ENCODE data around the gene GSK3B. TPM values are rescaled to one million over a fixed set of nuclear protein-coding genes. Genes with fewer than 3 reads are reported as not detected.

Gene GSK3B
- total and polyA plus RNA-seq, 2 experiments from 2014 or later, result 29.0 to 45.3 TPM

GRCh38 chr3:120021523-120021922 lies 72.7 kb downstream of the GSK3B start:
- no peak overlapping the region for H2AFZ ChIP-seq
- H3K36me3 ChIP-seq (ENCODE audit: insufficient read depth), result no peaks in the 10 kb centered on the region
- Mint-ChIP-seq H3K9me3 (no peaks in the 10 kb centered on the region), H3K27me3 (ENCODE audit: insufficient read depth, low read depth, poor library complexity) (no peaks in the 10 kb centered on the region), H3K27ac (no peak overlapping the region), H3K4me3 (no peak overlapping the region), H3K4me1 (peaks cover 22% of the 10 kb centered on the region), H3K36me3 (ENCODE audit: low read depth) (no peaks in the 10 kb centered on the region; the same call in 2 of the 3 replicates)
- ATAC-seq (no peak), DNase-seq (ENCODE audit: low spot score) (no peak)
- H3K4me3 ChIP-seq, result no peak overlapping the region
- peaks cover 100% of the 10 kb centered on the region for H3K79me2 ChIP-seq (replicated peaks; ENCODE audit: insufficient read depth)
- no peaks in the 10 kb centered on the region for H3K9me2 ChIP-seq (ENCODE audit: insufficient read depth)
- TF ChIP-seq EZH2 (IDR thresholded peaks at IDR 0.05; ENCODE audit: low read depth, unreplicated experiment) (no peak), ZNF462 (CRISPR knock-in tag; IDR thresholded peaks at IDR 0.05) (no peak), CTCF (conservative IDR thresholded peaks at IDR 0.05; ENCODE audit: low read depth in 2 of 2) (no peak), ETS1 (IDR thresholded peaks at IDR 0.05) (no peak), CREB1 (CRISPR knock-in tag; IDR thresholded peaks at IDR 0.05; ENCODE audit: low read depth) (no peak), JUNB (IDR thresholded peaks at IDR 0.05; ENCODE audit: unreplicated experiment) (no peak), ZNF331 (CRISPR knock-in tag; IDR thresholded peaks at IDR 0.05; ENCODE audit: low read depth) (no peak), REST (IDR thresholded peaks at IDR 0.05; ENCODE audit: unreplicated experiment) (no peak), NANOG (IDR thresholded peaks at IDR 0.05; ENCODE audit: borderline replicate concordance) (no peak), POLR2AphosphoS5 (IDR thresholded peaks at IDR 0.05; ENCODE audit: low read depth) (no peak), EZH2phosphoT487 (IDR thresholded peaks at IDR 0.05; ENCODE audit: unreplicated experiment) (no peak), ZNF114 (CRISPR knock-in tag; IDR thresholded peaks at IDR 0.05) (no peak), STAT1 (IDR thresholded peaks at IDR 0.05; ENCODE audit: unreplicated experiment) (no peak)
- H3F3A ChIP-seq (replicated peaks; ENCODE audit: low read depth), result no peaks in the 10 kb centered on the region
- H3K4me1 ChIP-seq (ENCODE audit: insufficient read depth), result peaks cover 22% of the 10 kb centered on the region
- no peaks in the 10 kb centered on the region for H3K27me3 ChIP-seq (ENCODE audit: insufficient read depth)
- no peak overlapping the region for H3K27ac ChIP-seq (ENCODE audit: low read depth)
- peaks cover 38% of the 10 kb centered on the region for H4K20me1 ChIP-seq (replicated peaks; ENCODE audit: insufficient read depth)
- H3K4me2 ChIP-seq, result no peak overlapping the region

Data from GM23338 (cell line).